GM18499 (cell line): Measurements from ENCODE around the gene SNAPC4.

ENCODE experiments used
- ATAC-seq: cut with Tn5 transposase; IDR thresholded peaks from one replicate; pipeline ENCODE4 v1.9.1; 2021; ENCODE audit warnings: moderate number of reproducible peaks; ENCODE audit not compliant: insufficient read depth, unreplicated experiment

The SNAPC4 gene

DNA sequence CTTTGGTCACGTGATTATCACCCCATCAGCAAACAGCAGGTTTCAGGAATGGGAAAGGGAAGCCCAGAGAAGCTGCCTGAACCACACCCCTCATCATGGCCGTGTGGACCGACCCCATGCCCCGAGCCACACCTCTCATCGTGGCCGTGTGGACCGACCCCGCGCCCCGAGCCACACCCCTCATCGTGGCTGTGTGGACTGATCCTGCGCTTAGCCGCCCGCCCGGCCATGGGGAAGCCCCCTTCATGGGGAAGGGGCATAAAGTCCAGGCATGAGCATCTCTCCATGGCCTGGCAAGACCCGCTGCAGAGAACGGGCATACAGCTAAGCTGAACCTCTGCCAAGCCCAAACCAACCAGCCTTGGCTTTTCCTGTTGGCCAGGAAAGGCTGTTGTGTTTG, 6.4 kb downstream of the SNAPC4 start:
- ATAC-seq, result no peak

DNA sequence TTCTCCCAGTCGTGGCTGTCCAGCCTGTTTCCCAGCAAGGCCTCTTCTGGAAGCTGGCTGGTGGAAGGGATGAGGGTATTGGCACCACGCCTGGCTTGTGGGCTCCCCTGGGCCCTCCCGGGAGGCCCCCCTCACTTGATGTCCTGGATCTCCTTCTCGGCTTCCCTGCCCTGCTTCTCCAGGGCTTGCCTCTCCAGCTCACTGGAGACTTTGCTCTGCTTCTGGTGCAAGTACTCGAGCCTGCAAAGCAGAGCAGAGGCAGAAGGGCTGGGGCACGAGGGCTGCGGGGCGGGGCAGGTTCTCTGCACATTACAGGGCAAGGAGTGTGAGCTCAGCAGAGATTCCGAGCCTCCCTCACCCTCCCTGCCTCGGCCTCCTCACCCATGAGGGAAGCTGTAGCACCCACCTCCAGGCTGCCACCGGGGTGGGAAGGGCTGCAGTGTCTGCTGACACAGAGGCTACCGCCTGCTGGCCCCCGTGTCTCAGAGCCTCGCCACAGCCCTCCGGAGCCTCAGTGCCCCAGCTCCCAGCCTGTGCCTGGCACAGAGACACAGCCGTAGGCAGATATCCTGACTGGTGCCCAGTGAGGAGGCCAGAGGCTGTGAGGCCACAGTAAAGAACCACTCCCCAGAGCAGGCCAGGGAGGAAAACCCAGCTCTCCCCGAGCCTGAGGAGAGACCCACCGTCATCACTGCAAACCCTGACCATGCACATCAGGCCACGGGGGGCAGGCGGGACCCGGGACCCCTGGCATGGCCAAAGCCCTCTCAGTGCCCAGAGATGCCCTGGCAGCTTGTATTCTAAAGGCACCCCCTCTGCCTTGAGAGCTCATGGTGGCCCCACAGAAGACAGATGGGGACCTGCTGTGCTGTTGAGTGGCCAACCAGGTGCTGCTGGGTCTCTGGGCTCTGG, 7.2 kb downstream of the SNAPC4 start:
- no peak for ATAC-seq

DNA sequence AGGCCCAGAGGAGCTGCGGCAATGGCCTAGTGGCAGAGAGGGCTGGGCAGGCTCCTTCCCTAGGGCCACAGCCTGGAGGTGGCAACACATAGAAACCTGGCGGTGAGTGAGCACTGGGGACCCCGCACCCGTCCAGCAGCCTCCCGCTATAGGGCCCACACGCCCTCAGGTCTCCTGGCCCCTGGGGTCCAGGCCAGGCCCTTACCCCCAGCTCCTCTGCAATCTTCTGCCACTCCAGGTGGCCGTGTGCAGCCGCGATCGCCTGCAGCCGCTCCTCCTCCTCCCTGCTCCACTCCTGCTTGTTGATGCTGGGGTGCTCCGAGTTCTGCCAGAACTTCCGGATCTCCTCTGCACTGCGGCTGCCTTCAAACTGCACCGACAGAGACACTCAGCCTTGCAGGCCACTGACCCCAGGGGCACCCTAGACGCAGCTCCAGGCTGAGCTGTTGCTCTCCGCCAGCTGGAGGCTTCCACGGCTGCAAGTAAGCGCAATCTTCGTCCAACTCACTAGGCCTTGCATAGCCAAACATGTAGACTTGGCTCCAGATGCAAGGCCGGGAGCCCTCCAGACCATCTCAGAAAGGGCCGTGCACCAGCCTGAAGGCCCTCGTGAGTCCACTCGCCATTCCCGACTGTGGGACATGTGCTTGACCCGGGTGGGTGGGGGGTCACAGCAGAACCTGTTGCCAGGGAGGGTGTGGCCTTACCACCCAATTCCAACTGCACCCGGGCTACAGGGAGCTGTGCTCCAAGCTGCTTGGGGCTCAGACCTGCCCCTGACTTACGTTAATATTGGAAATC, 8.0 kb downstream of the SNAPC4 start:
- no peak for ATAC-seq

DNA sequence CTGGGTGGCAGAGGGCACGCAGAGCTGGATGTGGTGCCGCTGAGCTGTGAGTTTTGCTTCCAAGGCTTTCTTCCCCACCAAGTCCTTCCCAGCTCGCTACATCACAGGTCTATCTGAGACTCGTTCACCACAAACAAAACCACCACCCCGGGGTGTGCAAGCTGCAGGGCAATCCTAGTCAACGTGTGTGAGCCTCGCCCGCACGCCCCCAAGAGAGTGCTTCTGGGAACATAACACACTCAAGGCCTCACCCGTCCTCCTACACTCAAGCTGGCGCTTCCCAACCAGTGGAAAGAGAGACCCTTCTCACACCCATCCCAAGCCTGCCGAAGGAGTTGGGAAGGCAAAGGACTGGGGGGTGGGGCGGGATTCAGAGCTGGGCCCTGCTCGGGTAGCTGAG, 10.6 kb downstream of the SNAPC4 start:
- no peak for ATAC-seq

DNA sequence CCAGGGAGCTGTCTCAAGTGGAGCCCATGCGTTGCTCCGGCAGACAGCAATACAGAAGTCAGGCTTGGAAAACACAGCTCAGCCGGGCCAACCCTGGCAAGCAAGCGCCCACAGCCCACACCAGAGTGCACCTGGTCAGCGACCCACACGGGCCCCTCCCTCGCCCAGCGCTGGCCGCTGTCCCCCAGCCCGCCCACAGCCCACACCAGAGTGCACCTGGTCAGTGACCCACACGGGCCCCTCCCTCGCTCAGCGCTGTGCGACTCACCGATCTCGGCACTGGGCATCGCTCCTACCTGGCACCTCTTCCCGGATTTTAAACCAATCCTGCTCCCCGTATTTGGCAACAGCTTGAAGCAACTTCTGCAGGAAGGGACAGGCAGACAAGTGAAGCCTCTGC, 12.8 kb downstream of the SNAPC4 start:
- no peak for ATAC-seq

DNA sequence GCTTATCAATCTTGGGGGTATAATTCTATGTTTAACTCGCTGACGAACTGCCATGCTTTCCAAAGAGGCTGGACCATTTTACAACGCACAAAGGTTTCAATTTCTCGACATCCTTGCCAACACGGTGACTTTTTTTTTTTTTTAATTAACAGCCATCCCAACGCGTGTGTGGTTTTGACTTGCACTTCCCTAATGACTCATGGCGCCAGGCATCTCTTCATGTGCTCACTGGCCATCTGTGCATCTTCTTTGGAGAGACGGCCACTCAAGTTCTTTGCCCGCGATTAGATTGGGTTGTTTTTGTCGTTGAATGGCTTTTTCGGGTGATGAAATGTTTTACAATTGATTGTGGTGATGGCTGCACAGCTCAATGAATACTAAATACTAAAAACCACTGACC, 14.0 kb downstream of the SNAPC4 start:
- no peak for ATAC-seq

DNA sequence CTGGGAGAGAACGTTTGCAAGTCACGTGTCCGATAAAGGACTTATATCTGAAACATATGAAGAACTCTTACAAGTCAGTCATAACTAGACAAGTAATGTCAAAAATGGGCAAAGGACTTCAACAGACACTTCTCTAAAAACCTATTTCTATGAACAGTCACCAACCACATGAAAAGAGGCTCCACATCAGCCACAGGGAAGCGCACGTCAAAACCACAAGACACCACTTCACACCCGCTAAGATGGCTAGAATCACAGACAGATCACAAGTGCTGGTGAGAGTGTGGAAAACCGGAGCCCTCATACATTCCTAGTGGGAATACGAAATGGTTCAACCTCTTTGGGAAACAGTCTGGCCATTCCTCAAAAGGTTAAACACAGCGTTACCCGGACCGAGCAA, 15.0 kb downstream of the SNAPC4 start:
- no peak for ATAC-seq

DNA sequence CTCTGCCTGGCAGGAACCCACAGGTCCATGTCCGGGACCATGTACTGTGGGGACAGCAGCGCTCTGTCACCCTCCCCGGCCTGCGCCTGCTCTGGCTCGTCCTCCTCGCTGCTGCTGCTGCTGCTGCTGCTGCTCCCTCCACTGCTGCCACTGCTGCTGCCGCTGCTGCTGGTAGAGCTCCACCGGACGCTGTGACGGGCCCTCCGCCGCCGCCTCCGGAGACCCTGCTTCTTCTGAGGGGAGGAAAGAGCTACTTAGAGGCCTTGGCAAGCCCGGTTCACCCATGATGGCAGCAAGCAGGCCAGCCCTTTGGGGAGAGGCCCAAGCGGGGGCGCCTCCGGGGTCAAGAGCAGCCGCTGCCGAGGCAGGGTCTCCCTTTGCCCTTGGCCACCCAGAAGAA, 16.5 kb downstream of the SNAPC4 start:
- no peak for ATAC-seq

DNA sequence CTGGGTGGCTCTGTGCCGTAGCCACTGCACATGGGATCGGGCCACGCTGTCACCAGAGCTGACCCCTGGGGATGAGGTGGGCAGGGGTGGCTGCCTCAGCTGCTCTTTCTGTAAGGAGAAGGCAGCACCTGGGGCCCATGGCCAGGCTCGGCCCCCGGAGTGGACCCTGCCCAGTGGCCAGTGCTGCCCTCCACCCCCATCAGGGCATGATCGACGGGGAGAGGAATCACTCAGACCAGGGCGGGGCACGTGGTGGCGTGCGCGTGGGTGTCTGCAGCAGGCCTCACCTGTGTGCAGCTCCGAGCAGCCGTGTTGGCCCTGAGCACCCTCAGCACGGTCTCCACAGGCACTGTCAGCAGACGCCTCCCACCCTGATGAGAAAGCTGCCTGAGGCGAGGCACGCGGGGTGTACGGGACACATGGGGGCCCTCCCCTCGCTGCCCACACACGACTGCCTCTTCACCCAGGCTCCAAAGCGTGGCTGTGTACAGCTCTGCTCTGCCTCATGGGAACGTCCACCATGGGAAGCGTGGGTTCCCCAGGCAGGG, 17.9 kb downstream of the SNAPC4 start:
- no peak for ATAC-seq

DNA sequence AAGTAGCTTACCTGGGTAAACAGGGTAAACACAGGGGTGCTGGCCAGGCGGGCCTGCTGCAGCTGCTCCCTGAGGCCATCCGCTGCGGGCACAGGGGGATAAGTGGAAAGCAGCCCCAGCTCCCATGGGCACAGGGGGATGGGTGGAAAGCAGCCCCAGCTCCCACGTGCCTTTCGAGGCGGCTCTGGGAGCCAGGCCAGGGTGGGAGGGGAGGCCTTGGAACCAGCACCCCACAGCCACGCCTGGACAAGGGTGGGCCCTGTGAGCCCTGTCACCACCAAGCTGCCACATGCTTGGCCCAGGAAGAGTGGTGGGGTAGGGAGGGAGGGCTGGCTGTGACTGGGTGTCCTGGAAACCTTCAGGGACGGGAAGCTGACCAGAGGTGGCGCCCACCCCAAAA, 18.7 kb downstream of the SNAPC4 start:
- ATAC-seq, result no peak

DNA sequence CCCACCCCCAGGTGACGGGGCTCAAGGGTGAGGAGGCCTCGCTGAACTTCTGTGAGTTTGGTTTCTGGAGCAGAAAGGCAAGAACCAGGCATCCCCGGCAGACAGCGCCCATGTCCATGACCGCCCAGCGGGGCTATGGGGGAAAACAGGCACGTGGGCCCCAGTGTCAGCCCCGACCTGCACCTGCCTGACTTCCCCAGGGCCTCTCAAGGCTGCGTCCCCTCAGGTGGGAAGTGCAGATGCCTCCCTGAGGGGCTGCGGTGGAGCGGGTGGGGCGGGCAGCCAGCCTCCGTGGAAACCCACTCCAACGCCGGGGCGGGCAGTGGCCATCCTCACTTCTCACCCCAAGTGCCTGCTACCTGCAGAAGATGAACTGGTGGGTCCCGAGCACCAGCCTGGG, 19.6 kb downstream of the SNAPC4 start:
- no peak for ATAC-seq

DNA sequence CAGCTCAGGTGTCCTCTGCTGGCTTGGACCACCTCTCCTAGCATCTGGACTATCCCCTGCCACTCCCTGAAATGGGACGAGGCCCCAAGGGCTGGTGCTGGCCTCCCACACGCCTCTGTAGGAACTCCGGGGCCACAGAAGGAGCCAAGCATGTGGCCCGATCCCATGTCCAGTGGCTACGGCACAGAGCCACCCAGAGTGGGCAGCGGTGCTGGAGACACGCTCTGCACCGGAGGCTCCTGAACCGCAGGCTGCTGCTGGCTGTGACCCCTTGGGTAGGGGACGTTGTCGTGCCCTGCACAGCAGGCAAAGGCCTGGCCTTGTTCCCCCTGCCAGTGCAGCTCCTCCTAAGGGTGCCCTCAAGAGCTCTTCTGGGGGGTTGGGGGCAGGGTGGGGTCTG, 20.1 kb downstream of the SNAPC4 start:
- no peak for ATAC-seq

DNA sequence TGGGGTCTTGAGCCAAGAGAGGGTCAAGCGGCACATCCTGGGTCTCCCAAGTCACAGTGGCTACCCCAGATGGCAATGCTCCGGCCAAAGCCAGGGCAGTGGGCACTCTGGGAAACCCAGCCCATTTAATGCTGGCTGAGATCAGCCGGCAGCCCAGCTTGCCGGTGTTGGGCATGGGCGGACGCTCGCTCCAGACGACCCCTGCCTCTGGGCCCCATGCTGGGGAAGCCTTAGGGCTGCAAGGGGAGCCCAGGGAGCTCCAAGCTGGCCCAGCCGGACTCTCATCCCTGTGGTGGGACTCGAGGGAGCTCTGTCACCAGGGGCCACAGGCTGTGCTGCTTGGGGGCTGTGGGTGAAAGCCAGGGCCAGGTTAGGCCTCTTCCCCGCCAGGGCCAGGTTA, 20.6 kb downstream of the SNAPC4 start:
- no peak for ATAC-seq

DNA sequence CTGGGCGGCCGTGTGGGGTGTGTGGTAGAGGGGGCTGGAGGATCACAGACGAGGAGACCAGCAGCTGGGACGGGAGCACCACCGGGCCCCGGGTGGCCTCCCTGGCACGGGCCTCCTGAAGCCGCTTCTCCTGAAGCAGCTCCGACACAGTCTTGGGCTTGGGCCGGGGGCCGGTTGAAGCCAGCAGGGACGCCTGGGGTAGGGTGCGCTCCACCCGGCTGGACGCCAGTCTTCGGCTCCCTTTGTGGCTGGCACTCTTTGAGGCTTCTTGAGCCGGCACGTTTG, 21.0 kb downstream of the SNAPC4 start:
- ATAC-seq, result no peak

DNA sequence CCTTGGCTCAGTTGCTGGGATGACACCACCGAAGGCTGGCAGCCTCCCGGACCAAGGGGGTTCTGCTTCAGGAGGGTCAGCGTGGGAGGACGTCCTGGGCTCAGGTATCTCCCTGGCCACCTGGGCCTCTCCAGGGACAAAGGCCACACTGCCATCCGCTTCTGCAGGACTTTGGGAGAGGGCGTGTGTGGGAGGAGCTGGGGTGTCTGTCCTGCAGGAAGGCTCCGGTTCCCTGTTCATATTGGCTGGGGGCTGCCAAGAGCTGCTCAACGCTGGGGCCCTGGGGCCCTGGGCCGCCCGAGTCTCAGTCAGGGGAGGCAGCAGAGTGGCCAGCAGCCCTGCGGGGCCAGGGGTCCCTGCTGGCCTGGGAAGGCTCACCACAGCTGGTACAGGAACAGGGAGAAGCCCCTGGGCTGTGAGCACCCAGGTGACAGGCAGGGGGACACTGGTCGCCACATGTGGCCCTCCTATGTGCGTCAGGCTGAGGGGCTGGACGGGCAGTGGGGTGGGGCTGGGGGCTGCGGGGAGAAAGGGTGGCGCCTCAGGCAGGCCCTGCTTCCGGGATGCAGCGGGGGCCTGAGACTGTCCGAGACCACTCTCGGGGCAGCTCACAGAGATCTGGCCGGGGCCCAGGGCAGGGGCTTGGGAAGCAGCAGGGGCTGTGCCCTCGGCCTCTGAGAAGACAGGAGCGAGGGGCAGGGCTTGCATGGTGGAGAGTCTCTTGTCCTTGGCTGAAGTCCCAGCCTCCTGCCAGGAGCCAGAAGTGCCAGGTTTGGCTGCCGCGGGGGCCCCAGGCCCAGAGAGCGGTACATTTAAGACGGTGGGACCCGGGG, 21.6 kb downstream of the SNAPC4 start:
- no peak for ATAC-seq

DNA sequence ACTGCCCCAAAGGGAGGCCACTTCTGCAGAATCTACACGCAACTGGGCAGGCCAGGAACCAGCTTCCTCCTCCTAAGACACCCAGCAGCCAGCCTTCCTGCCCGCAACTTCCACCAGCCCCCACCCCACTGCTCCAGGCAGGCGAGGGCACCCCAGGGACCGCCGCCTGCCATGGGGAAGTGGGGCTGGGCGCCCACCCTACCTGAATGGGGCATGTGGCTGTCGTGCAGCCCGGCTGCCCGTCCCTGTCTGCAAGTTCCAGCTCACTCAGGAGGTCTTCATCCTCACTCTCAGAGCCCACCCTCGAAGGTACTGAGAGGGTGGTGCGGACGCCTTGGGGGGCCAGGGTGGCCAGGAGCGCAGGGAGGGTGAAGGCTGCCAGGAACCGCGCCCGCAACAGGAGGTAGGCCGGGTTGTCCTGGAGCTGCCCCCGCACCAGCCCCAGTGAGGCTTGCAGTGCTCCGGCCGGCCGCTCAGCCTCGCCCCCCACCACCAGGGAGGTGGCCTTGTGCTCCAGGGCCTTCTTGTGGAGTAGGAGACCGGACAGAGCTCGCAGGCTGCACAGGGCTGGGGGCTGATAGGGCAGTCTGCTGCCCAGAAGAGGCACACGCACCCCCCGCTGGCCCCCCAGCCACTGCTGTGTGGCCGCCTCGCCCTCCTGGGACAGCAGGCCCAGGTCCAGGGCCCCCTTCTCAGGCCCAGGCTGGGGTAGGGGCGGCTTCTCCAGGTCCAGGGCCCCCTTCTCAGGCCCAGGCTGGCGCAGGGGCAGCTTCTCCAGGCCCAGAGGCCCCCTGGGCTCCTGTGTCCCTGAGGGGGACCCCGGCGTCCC, 22.4 kb downstream of the SNAPC4 start:
- no peak for ATAC-seq

DNA sequence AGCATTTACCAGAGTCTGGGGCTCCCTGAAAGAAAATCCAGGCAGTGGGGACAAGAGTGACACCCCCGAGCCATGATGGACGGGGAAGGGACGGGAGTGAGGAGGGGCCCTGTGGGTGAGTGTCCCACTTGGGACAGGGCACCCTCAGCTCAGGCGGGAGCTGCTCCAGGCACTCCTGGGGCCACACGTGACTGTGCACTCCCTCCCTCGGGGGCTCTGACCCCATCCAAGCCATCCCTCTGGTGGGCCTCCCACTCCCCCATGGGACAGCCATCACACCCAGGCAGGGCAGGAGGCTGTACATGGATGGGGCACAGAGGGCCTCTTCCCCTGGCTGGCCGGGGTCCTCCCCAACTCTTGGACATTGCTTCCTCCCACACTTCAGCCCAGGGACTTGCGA, 23.5 kb downstream of the SNAPC4 start:
- ATAC-seq, result no peak

DNA sequence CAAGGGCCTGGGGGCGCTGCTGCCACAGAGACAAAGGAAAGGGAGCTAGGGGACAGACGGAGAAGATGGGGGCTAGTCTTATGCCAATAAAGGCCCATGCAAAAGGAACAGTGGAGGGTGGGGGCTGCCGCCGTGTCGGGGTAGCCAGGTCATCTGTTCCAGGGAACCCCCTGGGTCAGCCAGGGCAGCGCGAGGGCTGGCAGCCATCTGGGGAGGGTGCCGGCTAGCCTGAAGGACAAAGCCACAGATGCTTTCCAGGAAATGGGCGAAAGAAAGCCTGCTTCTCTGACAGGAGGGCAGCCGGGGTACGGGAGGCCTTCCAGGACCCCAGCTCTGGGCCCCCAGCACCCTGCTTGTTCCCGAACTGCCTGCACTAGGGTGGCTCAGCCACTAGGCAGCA, 24.9 kb downstream of the SNAPC4 start:
- no peak for ATAC-seq

DNA sequence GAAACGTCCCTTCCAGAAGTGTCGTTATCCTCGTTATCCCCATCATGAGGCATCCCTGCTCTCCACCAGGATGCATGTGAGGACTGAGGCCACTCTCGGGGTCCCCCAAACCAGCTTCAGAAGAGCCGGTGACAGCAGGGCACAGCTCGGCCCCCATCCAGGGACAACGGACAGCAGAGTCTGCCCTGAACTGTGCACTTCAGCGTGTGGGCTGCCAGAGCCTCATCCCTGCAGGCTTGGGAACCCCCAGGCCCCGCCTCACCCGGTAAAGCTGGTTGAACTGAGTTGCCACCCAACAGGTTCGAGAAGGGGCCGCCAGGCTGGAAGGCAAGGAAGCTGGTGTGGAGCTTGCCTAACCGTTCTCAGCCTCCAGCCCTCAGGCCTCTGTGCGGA, 25.8 kb downstream of the SNAPC4 start:
- no peak for ATAC-seq
